ENCODE measurements around the gene DNMT3L.
"Not testable (repeated sequence)": the region's sequence is repeated elsewhere in the genome, so short reads cannot be mapped to it uniquely, and the experiment has no call there.

- TF ChIP-seq CTCF (IDR thresholded peaks at IDR 0.05; ENCODE audit: low read length); EZH2 (IDR thresholded peaks at IDR 0.05; ENCODE audit: borderline replicate concordance, low read length): not testable (repeated sequence)
Observed at GRCh38 chr21:44229561-44229960, 32.1 kb downstream of the DNMT3L start.

All from OCI-LY1 (cell line).